ENCODE measurements around the gene APBA2.
"Not testable (repeated sequence)": the region's sequence is repeated elsewhere in the genome, so short reads cannot be mapped to it uniquely, and the experiment has no call there.

Gene APBA2

DNA sequence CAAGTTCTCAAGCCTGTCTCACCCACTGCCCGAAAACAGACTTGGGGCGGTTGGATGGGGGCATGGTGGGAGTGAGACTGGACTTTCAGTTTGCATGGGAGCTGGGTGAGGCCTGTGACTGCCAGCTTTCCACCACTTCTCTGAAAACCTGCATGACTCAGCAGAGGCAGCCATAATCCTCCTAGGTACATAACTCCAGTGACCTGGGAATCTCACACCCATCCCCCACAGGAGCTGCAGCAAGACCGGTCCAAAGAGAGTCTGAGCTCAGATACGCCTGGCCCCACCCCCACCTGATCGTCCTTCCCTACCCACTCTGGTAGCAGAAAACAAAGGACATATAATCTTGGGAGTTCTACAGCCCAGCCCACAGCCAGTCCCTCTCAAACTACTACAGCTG, 276.6 kb downstream of the APBA2 start:
- no peak for DNase-seq (ENCODE audit: low read depth in 2 of 2)

DNA sequence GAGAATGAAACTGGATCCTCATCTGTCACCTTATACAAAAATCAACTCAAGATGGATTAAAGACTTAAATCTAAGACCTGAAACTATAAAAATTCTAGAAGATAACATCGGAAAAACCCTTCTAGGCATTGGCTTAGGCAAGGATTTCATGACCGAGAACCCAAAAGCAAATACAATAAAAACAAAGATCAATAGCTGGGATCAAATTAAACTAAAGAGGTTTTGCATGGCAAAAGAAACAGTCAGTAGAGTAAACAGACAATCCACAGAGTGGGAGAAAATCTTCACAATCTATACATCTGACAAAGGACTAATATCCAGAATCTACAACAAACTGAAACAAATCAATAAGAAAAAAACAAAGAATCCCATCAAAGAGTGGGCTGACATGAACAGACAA, 281.3 kb downstream of the APBA2 start:
- DNase-seq (ENCODE audit: low read depth in 2 of 2): not testable (repeated sequence)
